Measurements from ENCODE around the gene AFAP1L2.

DNA sequence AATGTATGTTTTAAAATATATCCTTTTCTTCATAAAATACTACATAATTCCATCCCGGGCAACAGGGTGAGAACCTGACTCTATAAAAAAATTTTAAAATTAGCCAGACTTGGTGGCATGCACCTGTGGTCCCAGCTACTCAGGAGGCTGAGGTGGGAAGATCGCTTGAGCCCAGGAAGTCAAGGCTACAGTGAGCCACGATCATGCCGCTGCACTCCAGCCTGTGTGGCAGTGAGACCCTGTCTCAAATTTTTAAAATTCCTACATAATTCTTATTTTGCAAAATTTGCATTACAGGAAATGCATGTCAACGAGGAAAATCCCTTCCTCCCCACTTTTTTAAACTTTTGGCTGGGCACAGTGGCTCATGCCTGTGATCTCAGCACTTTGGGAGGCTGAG is 31.3 kb downstream of the AFAP1L2 start:
- TF ChIP-seq CTCF (IDR thresholded peaks at IDR 0.05): no peak
- no peak for TF ChIP-seq POLR2A (IDR thresholded peaks at IDR 0.05)
- no peak for TF ChIP-seq POLR2AphosphoS5 (IDR thresholded peaks at IDR 0.05; ENCODE audit: insufficient read depth in 1 of 2, low read depth in 1 of 2)

Measured in vagina (tissue), 2 donors.